Measurements from ENCODE around the gene SFRP5. TPM values are rescaled to one million over a fixed set of nuclear protein-coding genes. Genes with fewer than 3 reads are reported as not detected.

SFRP5 gene
- total and polyA plus RNA-seq, 2 of the 13 experiments (the other 11 are each of a cell fraction or from before 2014, with no cell fraction given) = 0.32 to 1.7 TPM

- TF ChIP-seq CTCF (CRISPR knock-in tag; IDR thresholded peaks at IDR 0.05) = peak; percentile 22; the same call in 1 of the 2 replicates
- TF ChIP-seq GRHL1 (CRISPR knock-in tag; conservative IDR thresholded peaks at IDR 0.05) = no peak
- TF ChIP-seq MXD4 (CRISPR knock-in tag; IDR thresholded peaks at IDR 0.05) = no peak
- TF ChIP-seq JUNB (CRISPR knock-in tag; IDR thresholded peaks at IDR 0.05; ENCODE audit: borderline replicate concordance) = no peak
These were observed 17.0 kb upstream of the SFRP5 start (continued) for GRCh38 chr10:97788552-97789442.

- no peak overlapping the region for H2AFZ ChIP-seq (ENCODE audit: low read length)
- intact Hi-C loops (cut with micrococcal nuclease; ENCODE audit: unreplicated experiment) = loop anchor here (10.0 kb wide), 1 partner anchor 259 kb away; no protein-coding TSS in a partner anchor
- no peaks in the 10 kb centered on the region for H3K36me3 ChIP-seq (replicated peaks in 1 of 2; ENCODE audit: control insufficient read depth in 1 of 2, insufficient read depth in 2 of 2, low read length in 2 of 2)
- H3K4me3 ChIP-seq (replicated peaks in 1 of 3; ENCODE audit: insufficient read depth in 1 of 3, low read depth in 2 of 3, low read length in 3 of 3) = no peak overlapping the region
- in situ Hi-C loops (cut with HindIII; ENCODE audit: extremely low pct_ligation_motif_present, low pct_unique_long_range_greater_than_20kb) = no loop called here
- peaks cover 5% of the 10 kb centered on the region; the same call in 1 of the 2 replicates for H4K20me1 ChIP-seq (ENCODE audit: insufficient read depth, low read length)
- WGBS (ENCODE audit: low lambda C conversion rate) = 67% methylated on average over 9 of the region's 9 CpGs
- no peak overlapping the region for H3K27ac ChIP-seq (ENCODE audit: extremely low read length, insufficient read depth, low read length)
- no peak overlapping the region for H3K4me2 ChIP-seq (ENCODE audit: low read depth, low read length)
- ATAC-seq (no peak), DNase-seq (ENCODE audit: low spot score) (no peak), FAIRE-seq (no peak)
- no peak overlapping the region for H3K9ac ChIP-seq (ENCODE audit: insufficient read depth, low read depth, low read length)
- POLR2A ChIA-PET = no interaction called here
- H3K79me2 ChIP-seq (ENCODE audit: insufficient read depth, low read length) = no peaks in the 10 kb centered on the region
- BruUV-seq (replicated peaks) = no TSS peak
- H3K4me1 ChIP-seq (ENCODE audit: insufficient read depth, low read length) = peaks cover 73% of the 10 kb centered on the region
- CTCF ChIA-PET (ENCODE audit: low intra/inter-chr PET ratio, low total read pairs) = no interaction called here
- no peaks in the 10 kb centered on the region for H3K9me3 ChIP-seq (ENCODE audit: low read length)
- peaks cover 2 to 6% of the 10 kb centered on the region in 2 experiments; a peak in 2 of 5 replicates for H3K27me3 ChIP-seq (ENCODE audit: control insufficient read depth in 1 of 2, insufficient read depth in 2 of 2, low read length in 2 of 2)
- TF ChIP-seq ZNF569 (CRISPR knock-in tag; IDR thresholded peaks at IDR 0.05; ENCODE audit: borderline replicate concordance) = no peak
- no peak for TF ChIP-seq ZNF773 (CRISPR knock-in tag; IDR thresholded peaks at IDR 0.05; ENCODE audit: borderline replicate concordance)
- no peak for TF ChIP-seq RBFOX2 (IDR thresholded peaks at IDR 0.05; ENCODE audit: low read depth, low read length)
- TF ChIP-seq NKX3-1 (CRISPR knock-in tag; IDR thresholded peaks at IDR 0.05) = no peak
- TF ChIP-seq ZNF552 (CRISPR knock-in tag; IDR thresholded peaks at IDR 0.05; ENCODE audit: borderline replicate concordance) = no peak
- TF ChIP-seq ZNF530 (CRISPR knock-in tag; IDR thresholded peaks at IDR 0.05; ENCODE audit: low read depth) = no peak
- no peak for TF ChIP-seq ZMAT5 (CRISPR knock-in tag; IDR thresholded peaks at IDR 0.05; ENCODE audit: borderline replicate concordance, low read depth)
- no peak for TF ChIP-seq ASH2L (IDR thresholded peaks at IDR 0.05; ENCODE audit: insufficient read length, low read depth, low read length)
- TF ChIP-seq PREB (CRISPR knock-in tag; IDR thresholded peaks at IDR 0.05) = no peak
- TF ChIP-seq MAFF (IDR thresholded peaks at IDR 0.05; ENCODE audit: low read depth, low read length) = no peak
These were observed 13.9 kb upstream of the SFRP5 start for GRCh38 chr10:97785731-97786130.
